Measurements from ENCODE around the gene GPR34.

DNA sequence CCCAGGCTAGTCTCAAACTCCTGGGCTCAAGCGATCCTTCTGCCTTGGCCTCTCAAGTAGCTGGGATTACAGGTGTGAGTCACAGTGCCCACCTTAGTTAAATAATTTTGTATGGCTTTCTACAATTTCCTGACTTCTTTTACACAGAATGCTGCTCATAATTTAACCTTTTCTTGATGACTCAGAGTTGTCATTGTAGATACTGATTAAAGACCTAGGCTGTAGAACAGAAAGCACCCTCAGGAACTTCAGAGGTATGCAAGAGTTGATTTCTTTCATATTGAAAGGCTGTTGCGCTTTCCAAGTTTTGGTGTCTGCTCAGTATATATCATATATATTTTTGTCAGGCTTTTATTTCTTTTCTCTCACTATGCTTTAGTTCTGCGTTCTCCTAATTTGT lies 21.1 kb upstream of the GPR34 start:
- no peak for TF ChIP-seq POLR2A (IDR thresholded peaks at IDR 0.05; ENCODE audit: low read length)
- no peak for TF ChIP-seq GATA1 (IDR thresholded peaks at IDR 0.05; ENCODE audit: low read depth, low read length)

All from erythroblast (primary cell).